Measurements from ENCODE around the gene MDM1.

The MDM1 gene

GRCh38 chr12:68263366-68263765, 68.8 kb downstream of the MDM1 start:
- peaks cover 64% of the 10 kb centered on the region for H3K4me1 Mint-ChIP-seq (ENCODE audit: low read depth)
- H3K27ac Mint-ChIP-seq = no peak overlapping the region
- H3K27me3 Mint-ChIP-seq (ENCODE audit: low read depth) = no peaks in the 10 kb centered on the region

GRCh38 chr12:68261896-68262295, 70.3 kb downstream of the MDM1 start:
- Mint-ChIP-seq H3K4me1 (ENCODE audit: low read depth) (peaks cover 52% of the 10 kb centered on the region), H3K4me3 (peak overlapping the region; percentile 4), H3K9me3 (no peaks in the 10 kb centered on the region), H3K27me3 (ENCODE audit: low read depth) (no peaks in the 10 kb centered on the region), H3K27ac (peak overlapping the region; percentile 39), H3K36me3 (ENCODE audit: low read depth) (peaks cover 15% of the 10 kb centered on the region)

More at GRCh38 chr12:68263366-68263765, 68.8 kb downstream of the MDM1 start:
- H3K4me3 Mint-ChIP-seq = no peak overlapping the region
- no peaks in the 10 kb centered on the region for H3K9me3 Mint-ChIP-seq
- H3K36me3 Mint-ChIP-seq (ENCODE audit: low read depth) = peaks cover 18% of the 10 kb centered on the region

- Mint-ChIP-seq H3K4me3 (no peak overlapping the region), H3K27me3 (ENCODE audit: low read depth) (no peaks in the 10 kb centered on the region), H3K27ac (no peak overlapping the region), H3K4me1 (ENCODE audit: low read depth) (peaks cover 41% of the 10 kb centered on the region), H3K36me3 (ENCODE audit: low read depth) (peaks cover 9% of the 10 kb centered on the region), H3K9me3 (no peaks in the 10 kb centered on the region)
These were observed 72.0 kb downstream of the MDM1 start for GRCh38 chr12:68260153-68260552.

- peaks cover 5% of the 10 kb centered on the region for H3K27me3 Mint-ChIP-seq (ENCODE audit: low read depth)
- H3K27ac Mint-ChIP-seq = peak overlapping the region; percentile 46
- H3K9me3 Mint-ChIP-seq = no peaks in the 10 kb centered on the region
- peaks cover 9% of the 10 kb centered on the region for H3K36me3 Mint-ChIP-seq (ENCODE audit: low read depth)
- peaks cover 37% of the 10 kb centered on the region for H3K4me1 Mint-ChIP-seq (ENCODE audit: low read depth)
- no peak overlapping the region for H3K4me3 Mint-ChIP-seq
These were observed 72.7 kb downstream of the MDM1 start for GRCh38 chr12:68259318-68259940.

- Mint-ChIP-seq H3K36me3 (ENCODE audit: low read depth) (peaks cover 9% of the 10 kb centered on the region), H3K4me3 (no peak within 1 kb of the TSS), H3K27me3 (ENCODE audit: low read depth) (peaks cover 40% of the 10 kb centered on the region)
These were observed 78.7 kb downstream of the MDM1 start, which contains the start of gene IL22 for GRCh38 chr12:68253504-68253903. IL22 (minus strand) TSS chr12:68253604; CDS start chr12:68253448, 156 bp downstream.

GRCh38 chr12:68252077-68252476, 80.1 kb downstream of the MDM1 start:
- Mint-ChIP-seq H3K4me1 (ENCODE audit: low read depth) (peaks cover 12% of the 10 kb centered on the region), H3K9me3 (no peaks in the 10 kb centered on the region), H3K36me3 (ENCODE audit: low read depth) (peaks cover 9% of the 10 kb centered on the region), H3K4me3 (no peak overlapping the region), H3K27ac (no peak overlapping the region), H3K27me3 (ENCODE audit: low read depth) (peaks cover 40% of the 10 kb centered on the region)

More at GRCh38 chr12:68253504-68253903, 78.7 kb downstream of the MDM1 start, which contains the start of gene IL22:
- Mint-ChIP-seq H3K4me1 (ENCODE audit: low read depth) (peaks cover 12% of the 10 kb centered on the region), H3K9me3 (no peaks in the 10 kb centered on the region), H3K27ac (no peak within 1 kb of the TSS)

GRCh38 chr12:68250454-68250853, 81.7 kb downstream of the MDM1 start:
- peaks cover 12% of the 10 kb centered on the region for H3K36me3 Mint-ChIP-seq (ENCODE audit: low read depth)
- peaks cover 4% of the 10 kb centered on the region for H3K9me3 Mint-ChIP-seq
- H3K4me1 Mint-ChIP-seq (ENCODE audit: low read depth) = peaks cover 14% of the 10 kb centered on the region
- H3K27me3 Mint-ChIP-seq (ENCODE audit: low read depth) = peaks cover 49% of the 10 kb centered on the region
- no peak overlapping the region for H3K27ac Mint-ChIP-seq
- no peak overlapping the region for H3K4me3 Mint-ChIP-seq

GRCh38 chr12:68247785-68248184, 84.4 kb downstream of the MDM1 start:
- Mint-ChIP-seq H3K9me3 (peaks cover 13% of the 10 kb centered on the region), H3K36me3 (ENCODE audit: low read depth) (peaks cover 16% of the 10 kb centered on the region), H3K27me3 (ENCODE audit: low read depth) (peaks cover 36% of the 10 kb centered on the region), H3K4me3 (no peak overlapping the region), H3K27ac (no peak overlapping the region), H3K4me1 (ENCODE audit: low read depth) (peaks cover 22% of the 10 kb centered on the region)

- H3K4me1 Mint-ChIP-seq (ENCODE audit: low read depth) = peaks cover 29% of the 10 kb centered on the region
These were observed 85.8 kb downstream of the MDM1 start for GRCh38 chr12:68246350-68246749.

GRCh38 chr12:68245180-68246021, 86.8 kb downstream of the MDM1 start:
- H3K4me1 Mint-ChIP-seq (ENCODE audit: low read depth) = peaks cover 34% of the 10 kb centered on the region
- peaks cover 21% of the 10 kb centered on the region for H3K9me3 Mint-ChIP-seq
- H3K27ac Mint-ChIP-seq = peak overlapping the region; percentile 16
- H3K27me3 Mint-ChIP-seq (ENCODE audit: low read depth) = peaks cover 17% of the 10 kb centered on the region
- H3K36me3 Mint-ChIP-seq (ENCODE audit: low read depth) = peaks cover 22% of the 10 kb centered on the region
- no peak overlapping the region for H3K4me3 Mint-ChIP-seq

More at GRCh38 chr12:68246350-68246749, 85.8 kb downstream of the MDM1 start:
- Mint-ChIP-seq H3K4me3 (no peak overlapping the region), H3K27ac (no peak overlapping the region), H3K36me3 (ENCODE audit: low read depth) (peaks cover 20% of the 10 kb centered on the region), H3K9me3 (peaks cover 21% of the 10 kb centered on the region), H3K27me3 (ENCODE audit: low read depth) (peaks cover 21% of the 10 kb centered on the region)

Data from T-helper 1 cell treated with Interleukin-12 subunit alpha and Interleukin-12 subunit beta and Interleukin-4 antibody, amounts not matched to agents 30 μg/mL and 1 μg/mL, for 36 hours (primary cell).